Fibroblast of lung (primary cell): ENCODE measurements around the gene USP32. TPM values are rescaled to one million over a fixed set of nuclear protein-coding genes. Genes with fewer than 3 reads are reported as not detected.

Source experiments
- DNase-seq, 2 donors: peaks; one replicate each; pipeline versions ENCODE4 v3.0.0 to v3.0.0-alpha.2; 2010; ENCODE audit warnings: low read depth in 2 of 2
- H2AFZ ChIP-seq: 2 replicates; pipeline ENCODE4 v1.5.1; 2012; ENCODE audit warnings: low read length, control low read depth, inconsistent platforms
- H3K27ac ChIP-seq: 2 replicates; pipeline ENCODE4 v1.5.1; 2011; ENCODE audit warnings: low read length, control low read depth; ENCODE audit not compliant: insufficient read depth
- H3K27me3 ChIP-seq: 2 replicates; pipeline ENCODE4 v1.5.1; 2011; ENCODE audit warnings: mild to moderate bottlenecking, low read length; ENCODE audit not compliant: control insufficient read depth, insufficient read depth
- H3K36me3 ChIP-seq: 2 replicates; pipeline ENCODE4 v1.5.1; 2011; ENCODE audit warnings: low read length; ENCODE audit not compliant: control insufficient read depth, insufficient read depth
- H3K4me1 ChIP-seq: 2 replicates; pipeline ENCODE4 v1.5.1; 2011; ENCODE audit warnings: low read length; ENCODE audit not compliant: control insufficient read depth, insufficient read depth; ENCODE audit errors: extremely low read depth
- H3K4me2 ChIP-seq: 2 replicates; pipeline ENCODE4 v1.5.1; 2011; ENCODE audit warnings: low read length, control low read depth; ENCODE audit not compliant: insufficient read depth; ENCODE audit errors: extremely low read depth
- H3K4me3 ChIP-seq, 4 experiments: fragments of 200-600 bp in 1 of 4; sonication (generic) in 1 of 4; replicated peaks in 1 of 4; 2 replicates each; pipeline ENCODE4 v1.5.1; 2011 to 2016; ENCODE audit warnings: low read length in 4 of 4, low read depth in 3 of 4, mild to moderate bottlenecking in 3 of 4, control low read depth in 2 of 4, inconsistent platforms in 1 of 4, mixed read lengths in 1 of 4; ENCODE audit not compliant: insufficient read depth in 1 of 4; ENCODE audit errors: control extremely low read depth in 1 of 4
- H3K79me2 ChIP-seq: 2 replicates; pipeline ENCODE4 v1.5.1; 2012; ENCODE audit warnings: mild to moderate bottlenecking, low read length, inconsistent platforms; ENCODE audit not compliant: control insufficient read depth, insufficient read depth
- H3K9ac ChIP-seq: 2 replicates; pipeline ENCODE4 v1.5.1; 2011; ENCODE audit warnings: mild to moderate bottlenecking, low read length, control low read depth; ENCODE audit not compliant: insufficient read depth
- H3K9me3 ChIP-seq: 2 replicates; pipeline ENCODE4 v1.5.1; 2012; ENCODE audit warnings: low read depth, low read length; ENCODE audit not compliant: control insufficient read depth, insufficient read depth
- H4K20me1 ChIP-seq: 2 replicates; pipeline ENCODE4 v1.5.1; 2011; ENCODE audit warnings: low read length; ENCODE audit not compliant: control insufficient read depth, insufficient read depth; ENCODE audit errors: extremely low read depth
- CTCF ChIP-seq, 2 donors: IDR thresholded peaks in 1 of 2; conservative IDR thresholded peaks in 1 of 2; 1 replicate in 1 of 2; 2 replicates in 1 of 2; pipeline ENCODE4 v1.5.1; 2011 to 2012; ENCODE audit warnings: low read length in 2 of 2, control low read depth in 1 of 2, inconsistent platforms in 1 of 2, low read depth in 1 of 2, mild to moderate bottlenecking in 1 of 2
- EZH2 ChIP-seq: IDR thresholded peaks from 2 replicates; pipeline ENCODE4 v1.5.1; 2012; ENCODE audit warnings: low read length, control low read depth, mild to moderate bottlenecking; ENCODE audit errors: missing control alignments
- polyA plus RNA-seq, 2 donors: library from polyadenylated mRNA; depleted of rRNA in 1 of 2; stranded (reverse) in 1 of 2; unstranded in 1 of 2; fragments of >200 nt; gene quantifications; 2 replicates each; pipeline ENCODE4 v1.2.1, GENCODE V29; 2011 to 2012; ENCODE audit warnings: missing spikeins in 1 of 2
- total RNA-seq: library from RNA; depleted of rRNA; stranded (reverse); fragments of >200 nt; gene quantifications from 2 replicates; pipeline ENCODE4 v1.2.1, GENCODE V29; 2014

The USP32 gene
- total and polyA plus RNA-seq, 2 donors (not counting 1 experiment from before 2014, with no cell fraction given) = 40.1 to 82.7 TPM

GRCh38 chr17:60390186-60390585 lies 1.7 kb downstream of the USP32 start:
- Histone ChIP-seq H3K27me3 (no peaks in the 10 kb centered on the region), H3K79me2 (peaks cover 63% of the 10 kb centered on the region), H3K4me3 (peak overlapping the region; percentile 89 to 95 (median 92)), H3K36me3 (no peaks in the 10 kb centered on the region), H3K9ac (peak overlapping the region; percentile 1), H3K9me3 (no peaks in the 10 kb centered on the region), H3K27ac (peak overlapping the region; percentile 99), H4K20me1 (peaks cover 4% of the 10 kb centered on the region), H3K4me1 (no peaks in the 10 kb centered on the region), H2AFZ (no peak overlapping the region), H3K4me2 (peak overlapping the region; percentile 92)
- DNase-seq = peak; percentile 38 to 77
- TF ChIP-seq CTCF (conservative IDR thresholded peaks at IDR 0.05 in 1 of 2, IDR thresholded peaks at IDR 0.05 in 1 of 2; ENCODE audit: low read depth in 1 of 2, low read length in 2 of 2) (no peak), EZH2 (no peak)

GRCh38 chr17:60388742-60389141 lies 3.2 kb downstream of the USP32 start:
- no peak overlapping the region for H2AFZ ChIP-seq
- H3K36me3 ChIP-seq = no peaks in the 10 kb centered on the region
- H4K20me1 ChIP-seq = peaks cover 4% of the 10 kb centered on the region
- H3K9me3 ChIP-seq = no peaks in the 10 kb centered on the region
- no peak for DNase-seq
- no peak overlapping the region for H3K27ac ChIP-seq
- H3K9ac ChIP-seq = no peak overlapping the region
- peaks cover 76% of the 10 kb centered on the region for H3K79me2 ChIP-seq
- H3K4me2 ChIP-seq = peak overlapping the region; percentile 18
- TF ChIP-seq EZH2 = no peak
- TF ChIP-seq CTCF (conservative IDR thresholded peaks at IDR 0.05 in 1 of 2, IDR thresholded peaks at IDR 0.05 in 1 of 2; ENCODE audit: low read depth in 1 of 2, low read length in 2 of 2) = no peak
- H3K4me1 ChIP-seq = peaks cover 4% of the 10 kb centered on the region
- peak overlapping the region in 2 of 4 experiments; percentile 36 to 37 for H3K4me3 ChIP-seq
- H3K27me3 ChIP-seq = no peaks in the 10 kb centered on the region

GRCh38 chr17:60387666-60388065 lies 4.3 kb downstream of the USP32 start:
- no peak overlapping the region for H3K27ac ChIP-seq
- H2AFZ ChIP-seq = no peak overlapping the region
- no peaks in the 10 kb centered on the region for H3K36me3 ChIP-seq
- H3K9me3 ChIP-seq = no peaks in the 10 kb centered on the region
- no peak overlapping the region for H3K9ac ChIP-seq
- H3K4me3 ChIP-seq = peak overlapping the region in 2 of 4 experiments; percentile 24 to 36
- H3K27me3 ChIP-seq = no peaks in the 10 kb centered on the region
- H3K79me2 ChIP-seq = peaks cover 86% of the 10 kb centered on the region
- peak overlapping the region; percentile 18 for H3K4me2 ChIP-seq
- no peak for TF ChIP-seq EZH2
- no peak for TF ChIP-seq CTCF (conservative IDR thresholded peaks at IDR 0.05 in 1 of 2, IDR thresholded peaks at IDR 0.05 in 1 of 2; ENCODE audit: low read depth in 1 of 2, low read length in 2 of 2)
- peaks cover 4% of the 10 kb centered on the region for H4K20me1 ChIP-seq
- no peak for DNase-seq
- H3K4me1 ChIP-seq = peaks cover 4% of the 10 kb centered on the region
